ENCODE results near the gene PAPOLA. TPM values are rescaled to one million over a fixed set of nuclear protein-coding genes. Genes with fewer than 3 reads are reported as not detected.

The PAPOLA gene
- total and polyA plus RNA-seq, 2 donors (not counting 1 experiment from before 2014, with no cell fraction given), result 104 to 324 TPM

- ChIA-PET POLR2A (no interaction called here), CTCF (no interaction called here)
- Histone ChIP-seq H3K79me2 (ENCODE audit: control insufficient read depth, insufficient read depth, low read length) (no peaks in the 10 kb centered on the region), H3K27me3 (replicated peaks in 1 of 4; ENCODE audit: control extremely low read depth in 1 of 4, control insufficient read depth in 3 of 4, insufficient read depth in 4 of 4, low read length in 3 of 4) (no peaks in the 10 kb centered on the region), H3K27ac (ENCODE audit: low read length in 2 of 2) (no peak overlapping the region), H3K4me2 (replicated peaks; ENCODE audit: low read depth, low read length, poor library complexity, severe bottlenecking) (no peak overlapping the region), H3K9me3 (ENCODE audit: control extremely low read depth in 1 of 3, control insufficient read depth in 2 of 3, insufficient read depth in 1 of 3, low read length in 2 of 3) (no peaks in the 10 kb centered on the region), H3K36me3 (replicated peaks in 1 of 2; ENCODE audit: control extremely low read depth in 1 of 2, control insufficient read depth in 1 of 2, extremely low read depth in 1 of 2, insufficient read depth in 2 of 2, low read length in 1 of 2) (no peaks in the 10 kb centered on the region), H3K4me3 (ENCODE audit: control extremely low read depth in 1 of 5, extremely low read depth in 1 of 5, insufficient read depth in 1 of 5, low read depth in 2 of 5, low read length in 4 of 5) (no peak overlapping the region), H2AFZ (ENCODE audit: insufficient read depth, low read depth, low read length, poor library complexity, severe bottlenecking) (no peak overlapping the region), H4K20me1 (ENCODE audit: control insufficient read depth, insufficient read depth, low read length, poor library complexity, severe bottlenecking) (no peaks in the 10 kb centered on the region), H3K4me1 (ENCODE audit: control insufficient read depth in 2 of 2, insufficient read depth in 2 of 2, low read length in 2 of 2) (no peaks in the 10 kb centered on the region), H3K9ac (ENCODE audit: low read length) (no peak overlapping the region)
- intact Hi-C loops (cut with micrococcal nuclease), result no loop called here
- H3K9me3 Mint-ChIP-seq (ENCODE audit: insufficient read depth), result no peaks in the 10 kb centered on the region
- ATAC-seq (ENCODE audit: low read depth) (no peak), DNase-seq (no peak)
- H3K4me1 Mint-ChIP-seq, result no peaks in the 10 kb centered on the region
- no peak overlapping the region for H3K4me3 Mint-ChIP-seq
- peaks cover 3% of the 10 kb centered on the region for H3K27me3 Mint-ChIP-seq
- TF ChIP-seq CTCF (IDR thresholded peaks at IDR 0.05), result no peak
- no peak for TF ChIP-seq EZH2 (IDR thresholded peaks at IDR 0.05; ENCODE audit: borderline replicate concordance, insufficient read depth, low read depth, low read length, poor library complexity, severe bottlenecking)
- 79% methylated on average over 5 of the region's 8 CpGs for WGBS (ENCODE audit: insufficient coverage)
- no peak overlapping the region for H3K27ac Mint-ChIP-seq
Observed at GRCh38 chr14:96461950-96462798, 40.0 kb upstream of the PAPOLA start.

DNA sequence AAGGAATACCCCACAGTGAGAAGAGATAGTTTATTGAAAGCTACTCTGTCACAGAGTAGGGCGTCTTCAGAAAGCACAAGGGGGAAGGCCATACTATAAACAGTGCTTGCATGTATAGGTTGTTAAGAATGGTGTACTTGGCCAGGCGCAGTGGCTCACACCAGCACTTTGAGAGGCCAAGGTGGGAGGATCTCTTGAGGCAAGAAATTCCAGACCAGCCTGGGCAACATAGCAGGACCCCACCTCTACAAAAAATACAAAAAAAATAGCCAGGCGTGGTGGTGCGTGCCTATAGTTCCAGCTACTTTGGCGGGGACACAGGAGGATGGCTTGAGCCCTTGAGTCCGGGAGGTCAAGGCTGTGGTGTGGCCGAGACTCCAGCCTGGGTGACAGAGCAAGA lies 38.0 kb upstream of the PAPOLA start:
- H3K27me3 ChIP-seq (replicated peaks in 1 of 4; ENCODE audit: control extremely low read depth in 1 of 4, control insufficient read depth in 3 of 4, insufficient read depth in 4 of 4, low read length in 3 of 4), result no peaks in the 10 kb centered on the region
- Mint-ChIP-seq H3K4me1 (no peaks in the 10 kb centered on the region), H3K27ac (no peak overlapping the region), H3K4me3 (no peak overlapping the region), H3K27me3 (no peaks in the 10 kb centered on the region), H3K9me3 (ENCODE audit: insufficient read depth) (no peaks in the 10 kb centered on the region)
- H3K9ac ChIP-seq (ENCODE audit: low read length), result no peak overlapping the region
- no peak overlapping the region for H3K27ac ChIP-seq (ENCODE audit: low read length in 2 of 2)
- no peaks in the 10 kb centered on the region for H4K20me1 ChIP-seq (ENCODE audit: control insufficient read depth, insufficient read depth, low read length, poor library complexity, severe bottlenecking)
- no peak overlapping the region for H2AFZ ChIP-seq (ENCODE audit: insufficient read depth, low read depth, low read length, poor library complexity, severe bottlenecking)
- no peaks in the 10 kb centered on the region for H3K36me3 ChIP-seq (replicated peaks in 1 of 2; ENCODE audit: control extremely low read depth in 1 of 2, control insufficient read depth in 1 of 2, extremely low read depth in 1 of 2, insufficient read depth in 2 of 2, low read length in 1 of 2)
- H3K4me2 ChIP-seq (replicated peaks; ENCODE audit: low read depth, low read length, poor library complexity, severe bottlenecking), result no peak overlapping the region
- intact Hi-C loops (cut with micrococcal nuclease), result no loop called here
- H3K4me3 ChIP-seq (ENCODE audit: control extremely low read depth in 1 of 5, extremely low read depth in 1 of 5, insufficient read depth in 1 of 5, low read depth in 2 of 5, low read length in 4 of 5), result no peak overlapping the region
- no peaks in the 10 kb centered on the region for H3K4me1 ChIP-seq (ENCODE audit: control insufficient read depth in 2 of 2, insufficient read depth in 2 of 2, low read length in 2 of 2)
- DNase-seq (no peak), ATAC-seq (ENCODE audit: low read depth) (no peak)
- H3K9me3 ChIP-seq (ENCODE audit: control extremely low read depth in 1 of 3, control insufficient read depth in 2 of 3, insufficient read depth in 1 of 3, low read length in 2 of 3), result no peaks in the 10 kb centered on the region
- no peak for TF ChIP-seq EZH2 (IDR thresholded peaks at IDR 0.05; ENCODE audit: borderline replicate concordance, insufficient read depth, low read depth, low read length, poor library complexity, severe bottlenecking)
- TF ChIP-seq CTCF (IDR thresholded peaks at IDR 0.05), result no peak
- WGBS (ENCODE audit: insufficient coverage), result 96% methylated on average over 5 of the region's 7 CpGs
- POLR2A ChIA-PET, result no interaction called here
- CTCF ChIA-PET, result no interaction called here
- H3K79me2 ChIP-seq (ENCODE audit: control insufficient read depth, insufficient read depth, low read length), result no peaks in the 10 kb centered on the region
